ENCODE measurements around the gene VTA1. TPM values are rescaled to one million over a fixed set of nuclear protein-coding genes. Genes with fewer than 3 reads are reported as not detected.
"Not testable (repeated sequence)": the region's sequence is repeated elsewhere in the genome, so short reads cannot be mapped to it uniquely, and the experiment has no call there.

VTA1 gene
- total RNA-seq, 1 donor from 2014 or later: 36.4 TPM

DNA sequence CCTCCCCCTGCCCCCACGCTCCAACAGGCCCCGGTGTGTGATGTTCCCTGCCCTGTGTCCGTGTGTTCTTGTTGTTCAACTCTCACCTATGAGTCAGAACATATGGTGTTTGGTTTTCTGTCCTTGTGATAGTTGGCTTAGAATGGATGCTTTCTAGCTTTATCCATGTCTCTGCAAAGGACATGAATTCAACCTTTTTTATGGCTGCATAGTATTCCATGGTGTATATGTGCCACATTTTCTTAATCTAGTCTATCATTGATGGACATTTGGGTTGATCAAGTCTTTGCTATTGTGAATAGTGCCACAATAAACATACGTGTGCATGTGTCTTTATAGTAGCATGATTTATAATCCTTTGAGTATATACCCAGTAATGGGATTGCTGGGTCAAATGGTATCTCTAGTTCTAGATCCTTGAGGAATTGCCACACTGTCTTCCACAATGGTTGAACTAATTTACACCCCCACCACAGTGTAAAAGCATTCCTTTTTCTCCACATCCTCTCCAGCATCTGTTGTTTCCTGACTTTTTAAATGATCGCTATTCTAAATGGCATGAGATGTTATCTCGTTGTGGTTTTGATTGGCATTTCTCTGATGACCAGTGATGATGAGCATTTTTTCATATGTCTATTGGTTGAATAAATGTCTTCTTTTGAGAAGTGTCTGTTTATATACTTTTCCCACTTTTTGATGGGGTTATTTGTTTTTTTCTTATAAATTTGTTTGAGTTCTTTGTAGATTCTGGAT, 82.6 kb downstream of the VTA1 start:
- not testable (repeated sequence) for ATAC-seq

DNA sequence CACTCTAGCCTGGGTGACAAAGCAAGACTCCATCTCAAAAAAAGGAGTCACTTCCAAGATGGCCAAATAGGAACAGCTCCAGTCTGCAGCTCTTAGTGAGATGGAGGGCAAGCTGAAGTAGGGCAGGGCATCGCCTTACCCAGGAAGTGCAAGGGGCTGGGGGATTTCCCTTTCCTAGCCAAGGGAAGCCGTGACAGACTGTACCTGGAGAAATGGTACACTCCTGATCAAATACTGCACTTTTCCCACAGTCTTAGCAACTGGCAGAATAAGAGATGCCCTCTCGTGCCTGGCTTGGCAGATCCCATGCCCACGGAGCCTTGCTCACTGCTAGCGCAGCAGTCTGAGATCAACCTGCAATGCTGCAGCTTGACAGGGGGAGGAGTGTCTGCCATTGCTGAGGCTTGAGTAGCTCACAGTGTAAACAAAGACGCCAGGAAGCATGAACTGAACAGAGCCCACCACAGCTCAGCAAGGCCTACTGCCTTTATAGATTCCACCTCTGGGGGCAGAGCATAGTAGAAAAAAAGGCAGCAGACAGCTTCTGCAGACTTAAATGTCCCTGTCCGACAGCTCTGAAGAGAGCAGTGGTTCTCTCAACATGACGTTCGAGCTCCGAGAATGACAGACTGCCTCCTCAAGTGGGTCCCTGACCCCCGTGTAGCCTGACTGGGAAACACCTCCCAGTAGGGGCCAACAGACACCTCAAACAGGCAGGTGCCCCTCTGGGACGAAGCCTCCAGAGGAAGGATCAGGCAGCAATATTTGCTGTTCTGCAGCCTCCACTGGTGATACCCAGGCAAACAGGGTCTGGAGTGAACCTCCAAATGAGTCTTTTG, 85.4 kb downstream of the VTA1 start:
- ATAC-seq: not testable (repeated sequence)

GRCh38 chr6:142233945-142234682, 87.1 kb downstream of the VTA1 start:
- no peak for ATAC-seq

DNA sequence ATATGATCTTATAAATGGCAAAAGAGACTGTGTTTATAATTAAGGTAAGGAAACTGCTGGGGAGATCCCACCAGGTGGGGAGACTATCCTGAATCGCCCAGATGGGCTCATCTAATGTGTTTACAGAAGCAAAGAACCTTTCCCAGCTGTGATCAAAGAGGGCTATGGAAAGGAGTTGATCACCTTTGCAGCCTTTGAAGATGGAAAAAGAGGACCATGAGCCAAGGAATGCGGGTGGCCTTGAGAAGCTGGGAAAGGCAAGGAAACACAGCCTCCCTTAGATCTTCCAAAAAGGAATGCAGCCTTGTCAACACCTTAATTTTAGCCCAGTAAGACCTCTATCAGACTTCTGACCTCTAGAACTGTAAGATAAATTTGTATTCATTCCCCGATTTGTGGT, 88.2 kb downstream of the VTA1 start:
- ATAC-seq: no peak

- ATAC-seq: no peak
Measured at GRCh38 chr6:142235791-142236190, 88.7 kb downstream of the VTA1 start.

DNA sequence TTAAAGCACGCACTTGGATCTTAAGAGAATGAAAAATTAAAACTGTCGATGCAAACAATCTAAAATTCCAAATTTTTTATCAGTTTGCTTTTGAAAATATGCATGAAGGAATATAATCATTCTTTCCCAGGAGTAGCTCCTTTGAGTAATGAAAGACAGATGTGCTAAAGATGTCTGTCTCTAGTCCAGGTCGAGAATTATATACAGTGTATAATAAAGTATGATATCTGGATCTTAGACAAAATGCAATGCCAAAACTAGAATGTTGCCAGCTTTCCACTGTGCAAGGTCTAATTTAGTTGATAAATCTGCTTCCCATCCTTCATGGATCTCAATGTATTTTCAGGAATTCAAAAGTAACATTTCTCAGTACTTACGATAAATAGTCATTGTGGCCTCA, 89.6 kb downstream of the VTA1 start:
- ATAC-seq: no peak

DNA sequence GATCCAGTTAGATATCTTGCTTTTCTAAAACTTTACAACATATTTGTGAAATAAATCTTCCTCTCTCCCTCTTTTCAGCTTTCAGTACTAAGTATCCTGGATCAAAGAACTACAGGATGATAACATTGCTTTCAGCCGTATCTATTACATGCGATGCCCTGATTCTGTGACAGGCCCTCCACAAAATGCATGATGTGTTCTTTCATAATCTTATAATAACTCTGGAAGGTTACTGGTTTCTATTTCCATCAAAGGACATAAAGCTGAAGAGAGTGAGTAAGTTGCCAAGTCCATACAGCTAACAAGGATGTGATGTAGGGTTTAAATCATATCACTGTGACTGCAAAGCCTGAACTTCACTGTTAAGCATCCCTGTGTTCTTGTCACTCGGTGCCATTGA, 91.8 kb downstream of the VTA1 start:
- ATAC-seq: no peak

DNA sequence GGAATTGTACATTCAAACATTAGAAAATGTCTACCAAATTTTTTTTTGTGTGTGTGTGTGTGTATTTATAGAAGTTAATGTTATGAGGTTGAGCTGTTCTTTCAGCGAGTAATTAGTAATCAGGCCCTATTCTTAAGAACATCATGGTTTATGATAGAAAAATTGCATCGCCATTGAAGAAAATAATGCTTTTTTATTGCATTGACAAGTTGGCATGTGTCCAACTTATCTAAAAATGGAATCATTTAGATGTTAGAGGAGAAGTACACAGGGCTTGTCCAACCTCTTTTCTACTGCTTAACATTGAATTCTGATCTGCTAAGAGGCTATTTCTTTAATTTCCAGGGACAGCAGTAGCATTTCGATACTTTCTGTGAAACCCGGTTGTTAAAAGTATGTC, 93.1 kb downstream of the VTA1 start:
- ATAC-seq: no peak

- ATAC-seq: no peak
Measured at GRCh38 chr6:142241061-142241460, 94.0 kb downstream of the VTA1 start.

GRCh38 chr6:142242269-142242668, 95.2 kb downstream of the VTA1 start:
- ATAC-seq: no peak

DNA sequence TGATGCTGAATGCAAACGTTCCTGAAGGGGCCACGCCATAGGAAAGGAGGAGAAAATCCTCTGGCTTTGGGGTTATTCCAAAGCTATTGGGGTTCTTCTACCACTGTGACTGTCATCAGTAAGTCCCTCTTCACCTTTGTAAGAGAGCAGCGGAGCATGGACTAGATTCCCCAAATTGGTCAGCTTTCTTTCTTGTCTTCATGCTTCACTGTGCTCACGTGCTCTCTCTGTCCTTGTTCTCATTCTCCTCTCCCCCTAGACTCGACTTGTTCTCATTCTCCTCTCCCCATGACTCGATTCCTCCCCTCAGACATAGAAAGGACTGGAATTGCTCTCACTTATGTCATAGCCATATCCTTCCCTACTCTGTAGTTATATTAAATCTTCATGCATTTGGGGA, 99.9 kb downstream of the VTA1 start:
- no peak for ATAC-seq

DNA sequence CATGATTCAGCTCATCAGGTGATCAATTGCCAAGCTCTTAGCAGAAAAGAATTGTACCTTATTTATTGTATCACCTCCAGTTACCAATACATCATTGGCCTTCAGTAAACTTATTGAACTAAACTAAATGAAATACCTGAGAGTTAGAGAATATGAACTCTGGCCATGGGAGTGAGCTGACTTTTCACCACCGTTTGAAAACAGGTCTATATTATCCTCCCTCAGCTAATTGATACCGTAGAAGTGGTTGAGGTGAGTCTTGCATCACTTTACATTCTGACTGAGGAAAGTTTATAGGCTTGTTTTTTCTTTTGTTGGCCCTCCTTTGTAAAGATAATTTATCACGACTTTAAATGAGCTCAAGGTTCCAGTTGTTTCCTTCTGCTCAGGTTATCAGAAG, 102.2 kb downstream of the VTA1 start:
- ATAC-seq: no peak

- ATAC-seq: no peak
Measured at GRCh38 chr6:142251930-142252445, 104.9 kb downstream of the VTA1 start.

DNA sequence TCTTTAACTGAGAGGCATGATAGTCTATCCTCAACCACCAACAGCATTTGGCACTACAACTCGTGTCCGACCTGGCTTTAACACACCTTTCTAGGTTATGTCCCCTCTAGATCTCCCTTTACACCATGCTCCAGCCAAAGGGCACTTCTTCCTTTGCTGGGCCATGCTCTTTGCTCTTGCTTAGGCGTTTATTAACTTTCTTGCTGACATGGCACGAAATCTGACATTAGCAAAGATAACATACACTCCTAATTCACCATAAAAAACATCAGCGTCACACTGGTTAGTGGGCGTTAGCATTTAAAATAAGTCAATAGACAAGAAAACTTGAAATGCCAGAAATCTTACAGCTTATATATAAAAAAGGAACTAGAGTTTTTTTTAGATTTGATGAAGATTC, 107.5 kb downstream of the VTA1 start:
- ATAC-seq: no peak

DNA sequence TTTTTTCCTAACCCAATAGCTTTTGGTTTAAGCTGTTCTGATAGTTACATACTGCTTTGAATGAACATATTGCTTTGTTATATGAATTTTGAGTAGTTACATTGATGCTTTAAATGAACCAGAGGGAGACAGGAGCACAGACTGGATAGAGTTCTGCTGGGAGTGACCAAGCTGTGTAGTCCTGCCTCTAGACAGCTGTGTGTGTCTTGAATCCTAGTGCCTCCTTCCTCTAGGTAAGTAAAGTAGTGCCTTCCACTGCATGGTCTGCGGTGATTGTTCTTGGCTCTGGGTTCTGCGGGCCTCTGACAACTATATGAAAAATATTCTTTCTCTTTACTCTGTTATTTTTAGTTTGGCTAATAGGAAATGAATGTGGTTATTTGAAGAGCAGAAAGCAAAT, 108.7 kb downstream of the VTA1 start:
- no peak for ATAC-seq

- ATAC-seq: no peak
Measured at GRCh38 chr6:142258305-142258704, 111.2 kb downstream of the VTA1 start.

GRCh38 chr6:142258757-142259156, 111.7 kb downstream of the VTA1 start:
- ATAC-seq: no peak

- ATAC-seq: no peak
Measured at GRCh38 chr6:142260748-142261147, 113.7 kb downstream of the VTA1 start.

DNA sequence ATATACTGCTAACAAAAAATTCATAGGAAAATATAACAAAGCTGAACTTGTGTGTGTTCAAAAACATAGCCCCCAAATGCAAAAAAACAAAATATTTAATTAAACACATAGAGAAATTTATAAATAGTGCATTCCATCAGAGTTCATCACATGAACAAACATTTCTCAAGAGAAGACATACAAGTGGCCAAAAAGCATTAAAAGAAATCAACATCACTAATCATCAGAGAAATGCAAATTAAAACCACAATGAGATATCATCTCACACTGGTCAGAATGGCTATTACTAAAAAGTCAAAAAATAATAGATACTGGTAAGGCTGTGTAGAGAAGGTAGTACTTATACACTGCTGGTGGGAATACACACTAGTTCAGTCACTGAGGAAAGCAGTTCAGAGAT, 115.2 kb downstream of the VTA1 start:
- no peak for ATAC-seq

DNA sequence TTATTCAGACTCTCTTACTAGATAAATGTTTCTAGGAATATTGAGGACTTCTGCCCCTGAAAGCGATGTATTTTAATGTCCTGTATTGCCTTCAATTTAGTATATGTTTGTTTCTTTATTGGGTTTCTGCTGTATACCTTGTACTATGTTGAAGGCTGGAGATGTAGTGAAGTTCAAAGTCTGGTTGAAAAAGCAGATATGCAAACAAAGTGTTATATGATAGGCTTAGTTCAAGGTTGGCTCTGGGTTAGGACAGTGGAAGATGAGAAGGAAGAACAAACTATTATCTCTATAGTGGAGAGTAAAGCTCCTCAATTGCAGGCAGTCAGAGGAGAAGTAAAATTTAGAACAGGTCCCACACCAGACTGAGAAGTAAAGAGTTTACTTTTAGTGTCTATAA, 118.4 kb downstream of the VTA1 start:
- no peak for ATAC-seq

GRCh38 chr6:142266060-142266459, 119.0 kb downstream of the VTA1 start:
- ATAC-seq: no peak

GRCh38 chr6:142271476-142271875, 124.4 kb downstream of the VTA1 start:
- no peak for ATAC-seq
